ENCODE data around the gene ANKRD29.
A peak's percentile ranks its signal among the peaks of the same experiment; 100 is the strongest.

ANKRD29 gene

DNA sequence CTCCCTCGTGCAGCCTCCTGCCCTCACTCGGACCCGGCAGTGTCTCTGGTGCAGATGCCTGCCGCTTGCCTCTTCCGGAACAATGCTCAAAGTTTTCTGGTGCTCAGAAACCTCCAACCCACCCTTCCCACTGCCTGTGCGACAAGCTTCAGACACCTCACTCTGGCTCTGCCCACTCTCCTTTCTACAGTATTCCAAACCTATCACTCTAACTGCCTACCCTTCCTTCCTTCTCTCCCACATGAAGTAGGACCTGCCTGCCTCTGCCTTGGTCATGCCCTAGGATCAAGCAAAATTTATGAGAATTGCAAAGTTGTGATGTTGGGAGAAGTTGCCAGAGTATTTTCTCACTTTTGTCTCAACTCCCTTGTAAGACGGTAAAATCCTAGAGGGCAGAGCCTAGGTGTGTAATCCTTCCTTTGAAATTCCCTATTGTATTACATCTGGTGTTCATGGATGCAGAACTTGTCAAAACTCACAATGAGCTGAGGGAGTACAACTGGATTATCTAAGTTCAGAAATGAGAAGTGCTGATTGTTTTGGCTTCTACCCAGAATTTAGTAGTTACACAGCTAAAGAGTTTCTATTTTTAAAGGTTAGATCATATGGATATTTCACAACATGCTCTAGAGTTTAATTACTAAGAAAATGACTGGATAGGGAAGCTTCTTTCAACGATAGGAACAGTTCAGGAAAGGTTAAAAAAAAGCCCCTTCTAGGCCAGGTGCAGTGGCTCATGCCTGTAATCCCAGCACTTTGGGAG, 83.6 kb downstream of the ANKRD29 start (continued):
- TF ChIP-seq, protein P1, sequence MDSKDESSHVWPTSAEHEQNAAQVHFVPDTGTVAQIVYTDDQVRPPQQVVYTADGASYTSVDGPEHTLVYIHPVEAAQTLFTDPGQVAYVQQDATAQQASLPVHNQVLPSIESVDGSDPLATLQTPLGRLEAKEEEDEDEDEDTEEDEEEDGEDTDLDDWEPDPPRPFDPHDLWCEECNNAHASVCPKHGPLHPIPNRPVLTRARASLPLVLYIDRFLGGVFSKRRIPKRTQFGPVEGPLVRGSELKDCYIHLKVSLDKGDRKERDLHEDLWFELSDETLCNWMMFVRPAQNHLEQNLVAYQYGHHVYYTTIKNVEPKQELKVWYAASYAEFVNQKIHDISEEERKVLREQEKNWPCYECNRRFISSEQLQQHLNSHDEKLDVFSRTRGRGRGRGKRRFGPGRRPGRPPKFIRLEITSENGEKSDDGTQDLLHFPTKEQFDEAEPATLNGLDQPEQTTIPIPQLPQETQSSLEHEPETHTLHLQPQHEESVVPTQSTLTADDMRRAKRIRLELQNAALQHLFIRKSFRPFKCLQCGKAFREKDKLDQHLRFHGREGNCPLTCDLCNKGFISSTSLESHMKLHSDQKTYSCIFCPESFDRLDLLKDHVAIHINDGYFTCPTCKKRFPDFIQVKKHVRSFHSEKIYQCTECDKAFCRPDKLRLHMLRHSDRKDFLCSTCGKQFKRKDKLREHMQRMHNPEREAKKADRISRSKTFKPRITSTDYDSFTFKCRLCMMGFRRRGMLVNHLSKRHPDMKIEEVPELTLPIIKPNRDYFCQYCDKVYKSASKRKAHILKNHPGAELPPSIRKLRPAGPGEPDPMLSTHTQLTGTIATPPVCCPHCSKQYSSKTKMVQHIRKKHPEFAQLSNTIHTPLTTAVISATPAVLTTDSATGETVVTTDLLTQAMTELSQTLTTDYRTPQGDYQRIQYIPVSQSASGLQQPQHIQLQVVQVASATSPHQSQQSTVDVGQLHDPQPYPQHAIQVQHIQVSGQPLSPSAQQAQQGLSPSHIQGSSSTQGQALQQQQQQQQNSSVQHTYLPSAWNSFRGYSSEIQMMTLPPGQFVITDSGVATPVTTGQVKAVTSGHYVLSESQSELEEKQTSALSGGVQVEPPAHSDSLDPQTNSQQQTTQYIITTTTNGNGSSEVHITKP (tag by site-specific recombination; IDR thresholded peaks at IDR 0.05), result peak; percentile 62; the same call in 1 of the 2 replicates
- no peak for TF ChIP-seq ZNF560 (tag by site-specific recombination; IDR thresholded peaks at IDR 0.05; ENCODE audit: borderline replicate concordance)
- peak; percentile 34; the same call in 1 of the 2 replicates for TF ChIP-seq ZEB2 (tag by site-specific recombination; IDR thresholded peaks at IDR 0.05)
- TF ChIP-seq ZNF510 (tag by site-specific recombination; IDR thresholded peaks at IDR 0.05; ENCODE audit: insufficient replicate concordance), result no peak
- TF ChIP-seq ZFP37 (tag by site-specific recombination; IDR thresholded peaks at IDR 0.05), result no peak
- TF ChIP-seq, protein P2, sequence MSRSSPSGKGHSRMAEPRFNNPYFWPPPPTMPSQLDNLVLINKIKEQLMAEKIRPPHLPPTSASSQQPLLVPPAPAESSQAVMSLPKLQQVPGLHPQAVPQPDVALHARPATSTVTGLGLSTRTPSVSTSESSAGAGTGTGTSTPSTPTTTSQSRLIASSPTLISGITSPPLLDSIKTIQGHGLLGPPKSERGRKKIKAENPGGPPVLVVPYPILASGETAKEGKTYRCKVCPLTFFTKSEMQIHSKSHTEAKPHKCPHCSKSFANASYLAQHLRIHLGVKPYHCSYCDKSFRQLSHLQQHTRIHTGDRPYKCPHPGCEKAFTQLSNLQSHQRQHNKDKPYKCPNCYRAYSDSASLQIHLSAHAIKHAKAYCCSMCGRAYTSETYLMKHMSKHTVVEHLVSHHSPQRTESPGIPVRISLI (tag by site-specific recombination; IDR thresholded peaks at IDR 0.05), result no peak
- no peak for TF ChIP-seq MYNN (tag by site-specific recombination; IDR thresholded peaks at IDR 0.05; ENCODE audit: borderline replicate concordance)
- no peak for TF ChIP-seq KLF1 (tag by site-specific recombination; IDR thresholded peaks at IDR 0.05)
- no peak for TF ChIP-seq ZNF10 (tag by site-specific recombination; IDR thresholded peaks at IDR 0.05)
- TF ChIP-seq, protein P3, sequence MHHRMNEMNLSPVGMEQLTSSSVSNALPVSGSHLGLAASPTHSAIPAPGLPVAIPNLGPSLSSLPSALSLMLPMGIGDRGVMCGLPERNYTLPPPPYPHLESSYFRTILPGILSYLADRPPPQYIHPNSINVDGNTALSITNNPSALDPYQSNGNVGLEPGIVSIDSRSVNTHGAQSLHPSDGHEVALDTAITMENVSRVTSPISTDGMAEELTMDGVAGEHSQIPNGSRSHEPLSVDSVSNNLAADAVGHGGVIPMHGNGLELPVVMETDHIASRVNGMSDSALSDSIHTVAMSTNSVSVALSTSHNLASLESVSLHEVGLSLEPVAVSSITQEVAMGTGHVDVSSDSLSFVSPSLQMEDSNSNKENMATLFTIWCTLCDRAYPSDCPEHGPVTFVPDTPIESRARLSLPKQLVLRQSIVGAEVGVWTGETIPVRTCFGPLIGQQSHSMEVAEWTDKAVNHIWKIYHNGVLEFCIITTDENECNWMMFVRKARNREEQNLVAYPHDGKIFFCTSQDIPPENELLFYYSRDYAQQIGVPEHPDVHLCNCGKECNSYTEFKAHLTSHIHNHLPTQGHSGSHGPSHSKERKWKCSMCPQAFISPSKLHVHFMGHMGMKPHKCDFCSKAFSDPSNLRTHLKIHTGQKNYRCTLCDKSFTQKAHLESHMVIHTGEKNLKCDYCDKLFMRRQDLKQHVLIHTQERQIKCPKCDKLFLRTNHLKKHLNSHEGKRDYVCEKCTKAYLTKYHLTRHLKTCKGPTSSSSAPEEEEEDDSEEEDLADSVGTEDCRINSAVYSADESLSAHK (tag by site-specific recombination; IDR thresholded peaks at IDR 0.05), result peak; percentile 17; the same call in 1 of the 2 replicates
- TF ChIP-seq ZNF426 (tag by site-specific recombination; IDR thresholded peaks at IDR 0.05), result no peak
- TF ChIP-seq, protein P4, sequence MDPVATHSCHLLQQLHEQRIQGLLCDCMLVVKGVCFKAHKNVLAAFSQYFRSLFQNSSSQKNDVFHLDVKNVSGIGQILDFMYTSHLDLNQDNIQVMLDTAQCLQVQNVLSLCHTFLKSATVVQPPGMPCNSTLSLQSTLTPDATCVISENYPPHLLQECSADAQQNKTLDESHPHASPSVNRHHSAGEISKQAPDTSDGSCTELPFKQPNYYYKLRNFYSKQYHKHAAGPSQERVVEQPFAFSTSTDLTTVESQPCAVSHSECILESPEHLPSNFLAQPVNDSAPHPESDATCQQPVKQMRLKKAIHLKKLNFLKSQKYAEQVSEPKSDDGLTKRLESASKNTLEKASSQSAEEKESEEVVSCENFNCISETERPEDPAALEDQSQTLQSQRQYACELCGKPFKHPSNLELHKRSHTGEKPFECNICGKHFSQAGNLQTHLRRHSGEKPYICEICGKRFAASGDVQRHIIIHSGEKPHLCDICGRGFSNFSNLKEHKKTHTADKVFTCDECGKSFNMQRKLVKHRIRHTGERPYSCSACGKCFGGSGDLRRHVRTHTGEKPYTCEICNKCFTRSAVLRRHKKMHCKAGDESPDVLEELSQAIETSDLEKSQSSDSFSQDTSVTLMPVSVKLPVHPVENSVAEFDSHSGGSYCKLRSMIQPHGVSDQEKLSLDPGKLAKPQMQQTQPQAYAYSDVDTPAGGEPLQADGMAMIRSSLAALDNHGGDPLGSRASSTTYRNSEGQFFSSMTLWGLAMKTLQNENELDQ (tag by site-specific recombination; IDR thresholded peaks at IDR 0.05; ENCODE audit: low read depth), result no peak
- TF ChIP-seq, protein P5, sequence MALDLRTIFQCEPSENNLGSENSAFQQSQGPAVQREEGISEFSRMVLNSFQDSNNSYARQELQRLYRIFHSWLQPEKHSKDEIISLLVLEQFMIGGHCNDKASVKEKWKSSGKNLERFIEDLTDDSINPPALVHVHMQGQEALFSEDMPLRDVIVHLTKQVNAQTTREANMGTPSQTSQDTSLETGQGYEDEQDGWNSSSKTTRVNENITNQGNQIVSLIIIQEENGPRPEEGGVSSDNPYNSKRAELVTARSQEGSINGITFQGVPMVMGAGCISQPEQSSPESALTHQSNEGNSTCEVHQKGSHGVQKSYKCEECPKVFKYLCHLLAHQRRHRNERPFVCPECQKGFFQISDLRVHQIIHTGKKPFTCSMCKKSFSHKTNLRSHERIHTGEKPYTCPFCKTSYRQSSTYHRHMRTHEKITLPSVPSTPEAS (tag by site-specific recombination; IDR thresholded peaks at IDR 0.05), result no peak
- TF ChIP-seq ZNF677 (tag by site-specific recombination; IDR thresholded peaks at IDR 0.05), result no peak
- TF ChIP-seq ZNF785 (tag by site-specific recombination; IDR thresholded peaks at IDR 0.05), result no peak
- TF ChIP-seq, protein P6, sequence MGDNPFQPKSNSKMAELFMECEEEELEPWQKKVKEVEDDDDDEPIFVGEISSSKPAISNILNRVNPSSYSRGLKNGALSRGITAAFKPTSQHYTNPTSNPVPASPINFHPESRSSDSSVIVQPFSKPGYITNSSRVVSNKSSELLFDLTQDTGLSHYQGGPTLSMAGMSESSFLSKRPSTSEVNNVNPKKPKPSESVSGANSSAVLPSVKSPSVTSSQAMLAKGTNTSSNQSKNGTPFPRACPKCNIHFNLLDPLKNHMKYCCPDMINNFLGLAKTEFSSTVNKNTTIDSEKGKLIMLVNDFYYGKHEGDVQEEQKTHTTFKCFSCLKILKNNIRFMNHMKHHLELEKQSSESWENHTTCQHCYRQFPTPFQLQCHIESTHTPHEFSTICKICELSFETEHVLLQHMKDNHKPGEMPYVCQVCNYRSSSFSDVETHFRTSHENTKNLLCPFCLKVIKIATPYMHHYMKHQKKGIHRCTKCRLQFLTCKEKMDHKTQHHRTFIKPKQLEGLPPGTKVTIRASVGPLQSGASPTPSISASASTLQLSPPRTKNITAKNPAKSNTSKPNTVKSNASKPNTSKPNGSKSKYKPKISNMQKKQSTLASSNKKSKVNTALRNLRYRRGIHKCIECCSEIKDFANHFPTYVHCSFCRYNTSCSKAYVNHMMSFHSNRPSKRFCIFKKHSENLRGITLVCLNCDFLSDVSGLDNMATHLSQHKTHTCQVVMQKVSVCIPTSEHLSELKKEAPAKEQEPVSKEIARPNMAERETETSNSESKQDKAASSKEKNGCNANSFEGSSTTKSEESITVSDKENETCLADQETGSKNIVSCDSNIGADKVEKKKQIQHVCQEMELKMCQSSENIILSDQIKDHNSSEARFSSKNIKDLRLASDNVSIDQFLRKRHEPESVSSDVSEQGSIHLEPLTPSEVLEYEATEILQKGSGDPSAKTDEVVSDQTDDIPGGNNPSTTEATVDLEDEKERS (tag by site-specific recombination; IDR thresholded peaks at IDR 0.05), result no peak
- TF ChIP-seq ZNF146 (tag by site-specific recombination; IDR thresholded peaks at IDR 0.05), result no peak
- TF ChIP-seq ZNF274 (IDR thresholded peaks at IDR 0.05; ENCODE audit: low read length), result no peak
- TF ChIP-seq ZNF274 (tag by site-specific recombination; IDR thresholded peaks at IDR 0.05; ENCODE audit: borderline replicate concordance), result no peak
- TF ChIP-seq SP7 (tag by site-specific recombination; IDR thresholded peaks at IDR 0.05), result peak; percentile 32; the same call in 1 of the 2 replicates
- no peak for TF ChIP-seq ZNF133 (tag by site-specific recombination; IDR thresholded peaks at IDR 0.05)
- TF ChIP-seq ZNF530 (tag by site-specific recombination; IDR thresholded peaks at IDR 0.05; ENCODE audit: low read depth), result no peak

Measured in HEK293 (cell line).